Stimulated activated CD8-positive, alpha-beta memory T cell treated with anti-CD3 and anti-CD28 coated beads, Interleukin-12 subunit alpha, Interleukin-12 subunit beta, amount 100 ng/mL, for 1 hour (primary cell): ENCODE results near the gene ARHGDIG.
"Not testable (repeated sequence)": the region's sequence is repeated elsewhere in the genome, so short reads cannot be mapped to it uniquely, and the experiment has no call there.

Source experiments
- DNase-seq: peaks from one replicate; pipeline ENCODE4 v3.0.0-alpha.2; 2020; ENCODE audit warnings: low read depth

ARHGDIG gene

GRCh38 chr16:263944-264343, 16.4 kb upstream of the ARHGDIG start:
- DNase-seq = no peak

- DNase-seq = no peak
Observed at GRCh38 chr16:264440-264951, 15.9 kb upstream of the ARHGDIG start.

- no peak for DNase-seq
Observed at GRCh38 chr16:265002-265529, 15.3 kb upstream of the ARHGDIG start.

- DNase-seq = no peak
Observed at GRCh38 chr16:265711-266110, 14.7 kb upstream of the ARHGDIG start.

- DNase-seq = no peak
Observed at GRCh38 chr16:266258-267164, 13.9 kb upstream of the ARHGDIG start.

- not testable (repeated sequence) for DNase-seq
Observed at GRCh38 chr16:267562-267961, 12.8 kb upstream of the ARHGDIG start.

GRCh38 chr16:268141-269053, 12.0 kb upstream of the ARHGDIG start:
- no peak for DNase-seq

GRCh38 chr16:269061-269796, 11.2 kb upstream of the ARHGDIG start:
- no peak for DNase-seq

- DNase-seq = no peak
Observed at GRCh38 chr16:270381-271255, 9.8 kb upstream of the ARHGDIG start.

GRCh38 chr16:272633-273546, 7.5 kb upstream of the ARHGDIG start:
- no peak for DNase-seq

- DNase-seq = no peak
Observed at GRCh38 chr16:273547-274421, 6.6 kb upstream of the ARHGDIG start.

- no peak for DNase-seq
Observed at GRCh38 chr16:275041-275641, 5.2 kb upstream of the ARHGDIG start.

- DNase-seq = no peak
Observed at GRCh38 chr16:275786-276232, 4.6 kb upstream of the ARHGDIG start, which contains the start of gene RGS11. RGS11 (minus strand) TSS chr16:275944; CDS start chr16:275911, 33 bp downstream.

GRCh38 chr16:276426-277077, 3.8 kb upstream of the ARHGDIG start:
- DNase-seq = no peak

- peak; percentile 9 for DNase-seq
Observed at GRCh38 chr16:278863-279366, 1.5 kb upstream of the ARHGDIG start.

GRCh38 chr16:279531-279930, 860 bp upstream of the ARHGDIG start:
- no peak for DNase-seq

- no peak for DNase-seq
Observed at GRCh38 chr16:280005-280460, 358 bp upstream of the ARHGDIG start.
